Measurements from ENCODE around the gene GBA2. TPM values are rescaled to one million over a fixed set of nuclear protein-coding genes. Genes with fewer than 3 reads are reported as not detected.

GBA2 gene
- total and polyA plus RNA-seq, 3 donors from 2014 or later: 51.3 to 77.1 (median 66.5) TPM

GRCh38 chr9:35691334-35691650 is 57.7 kb downstream of the GBA2 start:
- no peaks in the 10 kb centered on the region for H3K27me3 ChIP-seq
- peak overlapping the region; percentile 64 to 77 for H3K4me3 ChIP-seq
- 5 to 13% methylated on average over 9 to 10 of the region's 10 CpGs for WGBS, 2 donors
- H3K4me1 ChIP-seq: peaks cover 12% of the 10 kb centered on the region
- no peaks in the 10 kb centered on the region for H3K36me3 ChIP-seq (ENCODE audit: low read depth, missing control alignments)
- H3K27ac ChIP-seq: peak overlapping the region; percentile 83 to 93
- H3K9me3 ChIP-seq: no peaks in the 10 kb centered on the region
- TF ChIP-seq POLR2A (IDR thresholded peaks at IDR 0.05) (no peak), CTCF (IDR thresholded peaks at IDR 0.05) (no peak)
- no peak for DNase-seq
- intact Hi-C loops (cut with DNase I; ENCODE audit: low total_unique reads): no loop called here

- Histone ChIP-seq H3K27me3 (no peaks in the 10 kb centered on the region), H3K27ac (peak overlapping the region; percentile 83 to 93), H3K4me1 (peaks cover 15% of the 10 kb centered on the region), H3K4me3 (peak overlapping the region; percentile 64 to 77), H3K9me3 (no peaks in the 10 kb centered on the region), H3K36me3 (ENCODE audit: low read depth, missing control alignments) (no peaks in the 10 kb centered on the region)
- DNase-seq: peak; percentile 80
- intact Hi-C loops (cut with DNase I; ENCODE audit: low total_unique reads): no loop called here
- peak; percentile 43 for TF ChIP-seq POLR2A (IDR thresholded peaks at IDR 0.05)
- TF ChIP-seq CTCF (IDR thresholded peaks at IDR 0.05): no peak
- WGBS, 2 donors: 0 to 1% methylated on average over 36 to 60 of the region's 61 CpGs
These were observed 58.3 kb downstream of the GBA2 start for GRCh38 chr9:35690614-35691333.

- H3K36me3 ChIP-seq (ENCODE audit: low read depth, missing control alignments): no peaks in the 10 kb centered on the region
- no peaks in the 10 kb centered on the region for H3K9me3 ChIP-seq
- peak overlapping the region; percentile 83 to 93 for H3K27ac ChIP-seq
- no peak for DNase-seq
- intact Hi-C loops (cut with DNase I; ENCODE audit: low total_unique reads): no loop called here
- WGBS, 2 donors: 0% methylated on average over 2 to 21 of the region's 21 CpGs
- TF ChIP-seq CTCF (IDR thresholded peaks at IDR 0.05) (no peak), POLR2A (IDR thresholded peaks at IDR 0.05) (no peak)
- no peaks in the 10 kb centered on the region for H3K27me3 ChIP-seq
- peaks cover 19% of the 10 kb centered on the region for H3K4me1 ChIP-seq
- H3K4me3 ChIP-seq: peak overlapping the region; percentile 64 to 77
These were observed 58.8 kb downstream of the GBA2 start for GRCh38 chr9:35690294-35690613.

- H3K27ac ChIP-seq: peak within 1 kb of the TSS; percentile 83 to 93
- H3K4me3 ChIP-seq: peak within 1 kb of the TSS; percentile 64 to 77
- DNase-seq: peak; percentile 58
- TF ChIP-seq CTCF (IDR thresholded peaks at IDR 0.05): no peak
- TF ChIP-seq POLR2A (IDR thresholded peaks at IDR 0.05): no peak
- no peaks in the 10 kb centered on the region for H3K36me3 ChIP-seq (ENCODE audit: low read depth, missing control alignments)
- intact Hi-C loops (cut with DNase I; ENCODE audit: low total_unique reads): no loop called here
- H3K9me3 ChIP-seq: no peaks in the 10 kb centered on the region
- H3K27me3 ChIP-seq: no peaks in the 10 kb centered on the region
- peaks cover 20% of the 10 kb centered on the region for H3K4me1 ChIP-seq
- 8 to 15% methylated on average over 22 to 56 of the region's 61 CpGs for WGBS, 2 donors
These were observed 59.3 kb downstream of the GBA2 start, which contains the start of gene TPM2 for GRCh38 chr9:35689542-35690293. Gene TPM2 (minus strand): TSS chr9:35689925. CDS start chr9:35689817, 108 bp downstream.
